ENCODE results near the gene RAI14.

DNA sequence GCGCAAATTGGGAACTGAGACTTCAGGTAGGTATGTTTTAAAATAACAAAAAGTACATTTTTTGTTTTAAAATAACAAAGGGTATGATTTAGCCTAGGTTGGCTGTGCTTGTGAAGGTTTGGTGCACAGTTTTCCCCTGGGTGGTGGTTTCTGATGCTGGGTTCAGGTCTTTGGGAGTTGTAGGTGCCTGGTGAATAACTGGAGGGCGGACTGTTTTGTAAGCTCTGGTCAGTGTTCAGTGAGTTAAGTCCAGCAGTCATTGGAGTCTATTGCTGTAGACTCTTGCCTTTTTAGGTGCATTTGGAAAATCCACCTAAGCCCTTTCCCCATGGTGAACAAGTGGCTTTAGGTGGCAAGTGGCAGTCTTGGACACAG lies 43.9 kb downstream of the RAI14 start:
- no peak for TF ChIP-seq EZH2 (IDR thresholded peaks at IDR 0.05; ENCODE audit: insufficient read depth, low read length)
- TF ChIP-seq, protein P1, sequence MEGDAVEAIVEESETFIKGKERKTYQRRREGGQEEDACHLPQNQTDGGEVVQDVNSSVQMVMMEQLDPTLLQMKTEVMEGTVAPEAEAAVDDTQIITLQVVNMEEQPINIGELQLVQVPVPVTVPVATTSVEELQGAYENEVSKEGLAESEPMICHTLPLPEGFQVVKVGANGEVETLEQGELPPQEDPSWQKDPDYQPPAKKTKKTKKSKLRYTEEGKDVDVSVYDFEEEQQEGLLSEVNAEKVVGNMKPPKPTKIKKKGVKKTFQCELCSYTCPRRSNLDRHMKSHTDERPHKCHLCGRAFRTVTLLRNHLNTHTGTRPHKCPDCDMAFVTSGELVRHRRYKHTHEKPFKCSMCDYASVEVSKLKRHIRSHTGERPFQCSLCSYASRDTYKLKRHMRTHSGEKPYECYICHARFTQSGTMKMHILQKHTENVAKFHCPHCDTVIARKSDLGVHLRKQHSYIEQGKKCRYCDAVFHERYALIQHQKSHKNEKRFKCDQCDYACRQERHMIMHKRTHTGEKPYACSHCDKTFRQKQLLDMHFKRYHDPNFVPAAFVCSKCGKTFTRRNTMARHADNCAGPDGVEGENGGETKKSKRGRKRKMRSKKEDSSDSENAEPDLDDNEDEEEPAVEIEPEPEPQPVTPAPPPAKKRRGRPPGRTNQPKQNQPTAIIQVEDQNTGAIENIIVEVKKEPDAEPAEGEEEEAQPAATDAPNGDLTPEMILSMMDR (IDR thresholded peaks at IDR 0.05; ENCODE audit: insufficient read depth, low read depth, low read length): no peak

Measured in astrocyte (in vitro differentiated cells and primary cell).